Ascending aorta (tissue), 2 donors: Measurements from ENCODE around the gene ONECUT3. TPM values are rescaled to one million over a fixed set of nuclear protein-coding genes. Genes with fewer than 3 reads are reported as not detected.

ENCODE experiments used
- DNase-seq, 2 donors: peaks; one replicate each; pipeline ENCODE4 v3.0.0-alpha.2; 2019; ENCODE audit warnings: low spot score in 2 of 2
- H3K27ac ChIP-seq, 2 donors: fragments of 200-600 bp; sonication (generic); one replicate each; pipeline ENCODE4 v1.5.1; 2016 to 2017; ENCODE audit warnings: mild to moderate bottlenecking in 1 of 2
- H3K27me3 ChIP-seq: fragments of 200-600 bp; sonication (generic); one replicate; pipeline ENCODE4 v1.5.1; 2017
- H3K36me3 ChIP-seq, 2 donors: fragments of 200-600 bp; sonication (generic); one replicate each; pipeline ENCODE4 v1.5.1; 2016
- H3K4me1 ChIP-seq, 2 donors: fragments of 200-600 bp; sonication (generic); one replicate each; pipeline ENCODE4 v1.5.1; 2016 to 2017; ENCODE audit warnings: mild to moderate bottlenecking in 1 of 2
- H3K4me3 ChIP-seq, 2 donors: fragments of 200-600 bp; sonication (generic); one replicate each; pipeline ENCODE4 v1.5.1; 2016 to 2017; ENCODE audit warnings: mild to moderate bottlenecking in 1 of 2
- H3K9me3 ChIP-seq, 2 donors: fragments of 200-600 bp; sonication (generic); one replicate each; pipeline ENCODE4 v1.5.1; 2016
- CTCF ChIP-seq, 3 experiments: fragments of 200-600 bp in 2 of 3; fragments of 450-650 bp in 1 of 3; sonication (generic) in 2 of 3; IDR thresholded peaks; one replicate each; pipeline ENCODE4 v1.5.1; 2016 to 2019; ENCODE audit warnings: antibody characterized with exemption in 3 of 3, mild to moderate bottlenecking in 1 of 3, moderate library complexity in 1 of 3
- intact Hi-C: fragments of 100-400 bp; cut with DNase I; formaldehyde crosslinking; loops from one replicate; pipeline ENCODE4 v1.15.1; 2023
- total RNA-seq: library from RNA; depleted of rRNA; stranded (reverse); fragments of >200 nt; gene quantifications from one replicate; pipeline ENCODE4 v1.1.0, GENCODE V29; 2016

The ONECUT3 gene
- total RNA-seq, 1 donor from 2014 or later, result not detected

- Histone ChIP-seq H3K36me3 (peaks cover 22 to 44% of the 10 kb centered on the region in 2 donors), H3K27ac (no peak overlapping the region), H3K27me3 (no peaks in the 10 kb centered on the region), H3K4me1 (no peaks in the 10 kb centered on the region), H3K9me3 (no peaks in the 10 kb centered on the region), H3K4me3 (no peak overlapping the region)
- no peak for TF ChIP-seq CTCF (IDR thresholded peaks at IDR 0.05)
- DNase-seq, result no peak
- intact Hi-C loops, result loop anchor here (5.0 kb wide), 1 partner anchor 283 kb away; no protein-coding TSS in a partner anchor
Observed at GRCh38 chr19:1829958-1830357, 76.7 kb downstream of the ONECUT3 start.

- no peak overlapping the region for H3K27ac ChIP-seq
- no peak for DNase-seq
- no peak overlapping the region for H3K4me3 ChIP-seq
- H3K27me3 ChIP-seq, result no peaks in the 10 kb centered on the region
- TF ChIP-seq CTCF (IDR thresholded peaks at IDR 0.05), result no peak
- peaks cover 22 to 39% of the 10 kb centered on the region in 2 donors for H3K36me3 ChIP-seq
- H3K4me1 ChIP-seq, result no peaks in the 10 kb centered on the region
- intact Hi-C loops, result no loop called here
- no peaks in the 10 kb centered on the region for H3K9me3 ChIP-seq
Observed at GRCh38 chr19:1830568-1830967, 77.3 kb downstream of the ONECUT3 start.

Other genes with a start within 250 kb of the ONECUT3 start
- gene ADAMTSL5, start 240.5 kb upstream of the ONECUT3 start, total RNA-seq, result 0.43 TPM
- not detected for gene PLK5, start 229.4 kb upstream of the ONECUT3 start, total RNA-seq
- 83.7 TPM for gene MEX3D, start 185.2 kb upstream of the ONECUT3 start, total RNA-seq
- gene MBD3, start 160.6 kb upstream of the ONECUT3 start, total RNA-seq, result 143 TPM
- 61.0 TPM for gene UQCR11, start 148.0 kb upstream of the ONECUT3 start, total RNA-seq
- gene TCF3, start 100.9 kb upstream of the ONECUT3 start, total RNA-seq, result 209 TPM
- gene ATP8B3, start 58.8 kb downstream of the ONECUT3 start, total RNA-seq, result 0.11 TPM
- gene REXO1, start 95.0 kb downstream of the ONECUT3 start, total RNA-seq, result 45.1 TPM
- gene KLF16, start 110.1 kb downstream of the ONECUT3 start, total RNA-seq, result 15.2 TPM
- gene ABHD17A, start 132.0 kb downstream of the ONECUT3 start, total RNA-seq, result 278 TPM
- 18.4 TPM for gene ADAT3, start 151.9 kb downstream of the ONECUT3 start, total RNA-seq
- 322 TPM for gene SCAMP4, start 151.9 kb downstream of the ONECUT3 start, total RNA-seq
- gene CSNK1G2, start 187.7 kb downstream of the ONECUT3 start, total RNA-seq, result 79.6 TPM